ENCODE data around the gene JARID2.
"Not testable (repeated sequence)": the region's sequence is repeated elsewhere in the genome, so short reads cannot be mapped to it uniquely, and the experiment has no call there.

Gene JARID2

GRCh38 chr6:15322781-15323536 lies 77.1 kb downstream of the JARID2 start (continued):
- TF ChIP-seq ZNF148 (tag by site-specific recombination; IDR thresholded peaks at IDR 0.05; ENCODE audit: borderline replicate concordance): no peak

GRCh38 chr6:15323611-15324010 lies 77.7 kb downstream of the JARID2 start:
- H3K27ac ChIP-seq (ENCODE audit: extremely low read depth, low read depth, low read length); H3K36me3 ChIP-seq (ENCODE audit: control insufficient read depth in 2 of 2, insufficient read depth in 1 of 2, low read length in 2 of 2); H3K9me3 ChIP-seq (ENCODE audit: control insufficient read depth, insufficient read depth, low read depth, low read length); H3K4me3 ChIP-seq (ENCODE audit: low read depth, low read length); POLR2A ChIA-PET: not testable (repeated sequence)
- CTCF ChIA-PET: interaction anchor here (0.7 to 1.0 kb wide), 2 partner anchors 20 to 34 kb away, joined by 3 read pairs; no protein-coding TSS in a partner anchor
- H3K4me1 ChIP-seq (ENCODE audit: control insufficient read depth, insufficient read depth, low read length): peaks cover 47% of the 10 kb centered on the region

- H3K4me3 ChIP-seq (ENCODE audit: low read depth, low read length): no peak overlapping the region
- peaks cover 52% of the 10 kb centered on the region for H3K4me1 ChIP-seq (ENCODE audit: control insufficient read depth, insufficient read depth, low read length)
- H3K36me3 ChIP-seq (ENCODE audit: control insufficient read depth in 2 of 2, insufficient read depth in 1 of 2, low read length in 2 of 2): no peaks in the 10 kb centered on the region; a peak in 1 of 3 replicates
- H3K9me3 ChIP-seq (ENCODE audit: control insufficient read depth, insufficient read depth, low read depth, low read length): no peaks in the 10 kb centered on the region
- ChIA-PET CTCF (interaction anchor here (0.6 kb wide), 2 partner anchors 11 to 78 kb away, joined by 4 read pairs; no protein-coding TSS in a partner anchor), POLR2A (interaction anchor here (0.6 to 0.7 kb wide), 2 partner anchors 153 to 1500 kb away, joined by 4 to 5 read pairs; no protein-coding TSS in a partner anchor)
- no peak for TF ChIP-seq MZF1 (tag by site-specific recombination; IDR thresholded peaks at IDR 0.05; ENCODE audit: borderline replicate concordance)
- TF ChIP-seq ZNF211 (tag by site-specific recombination; IDR thresholded peaks at IDR 0.05; ENCODE audit: low read depth): no peak
- no peak for TF ChIP-seq ZSCAN5A (tag by site-specific recombination; IDR thresholded peaks at IDR 0.05)
- TF ChIP-seq ZBTB21 (tag by site-specific recombination; IDR thresholded peaks at IDR 0.05): no peak
- no peak for TF ChIP-seq ZNF214 (tag by site-specific recombination; IDR thresholded peaks at IDR 0.05; ENCODE audit: borderline replicate concordance)
- no peak for TF ChIP-seq ZNF174 (tag by site-specific recombination; IDR thresholded peaks at IDR 0.05)
- no peak for TF ChIP-seq ZNF157 (tag by site-specific recombination; IDR thresholded peaks at IDR 0.05)
- TF ChIP-seq ZXDB (tag by site-specific recombination; IDR thresholded peaks at IDR 0.05): no peak
- TF ChIP-seq ZNF580 (tag by site-specific recombination; IDR thresholded peaks at IDR 0.05): no peak
- no peak for TF ChIP-seq ZFP37 (tag by site-specific recombination; IDR thresholded peaks at IDR 0.05)
- no peak for TF ChIP-seq ZNF624 (tag by site-specific recombination; IDR thresholded peaks at IDR 0.05)
- TF ChIP-seq INSM2 (tag by site-specific recombination; IDR thresholded peaks at IDR 0.05): no peak
- no peak for TF ChIP-seq ZNF585B (tag by site-specific recombination; IDR thresholded peaks at IDR 0.05)
- no peak for TF ChIP-seq ZNF704 (tag by site-specific recombination; IDR thresholded peaks at IDR 0.05)
- no peak for TF ChIP-seq ZNF621 (tag by site-specific recombination; IDR thresholded peaks at IDR 0.05)
- TF ChIP-seq AEBP2 (tag by site-specific recombination; IDR thresholded peaks at IDR 0.05; ENCODE audit: borderline replicate concordance): no peak
- no peak for TF ChIP-seq ZNF791 (tag by site-specific recombination; IDR thresholded peaks at IDR 0.05)
- no peak for TF ChIP-seq ZNF26 (tag by site-specific recombination; IDR thresholded peaks at IDR 0.05)
- no peak overlapping the region for H3K27ac ChIP-seq (ENCODE audit: extremely low read depth, low read depth, low read length)
These were observed 78.6 kb downstream of the JARID2 start for GRCh38 chr6:15324427-15324985.
